Measurements from ENCODE around the gene STK24.

The STK24 gene

GRCh38 chr13:98459721-98460370, 117.1 kb downstream of the STK24 start:
- Mint-ChIP-seq H3K9me3 (no peaks in the 10 kb centered on the region), H3K36me3 (peaks cover 37 to 58% of the 10 kb centered on the region in 2 donors), H3K4me1 (peaks cover 19 to 22% of the 10 kb centered on the region in 2 donors), H3K27me3 (no peaks in the 10 kb centered on the region), H3K27ac (peak overlapping the region; percentile 37), H3K4me3 (no peak overlapping the region)
- DNase-seq (no peak), ATAC-seq (replicated peaks) (no peak)

- peaks cover 42 to 64% of the 10 kb centered on the region in 2 donors for H3K36me3 Mint-ChIP-seq
- ATAC-seq (replicated peaks): no peak
- peak overlapping the region; percentile 25 for H3K27ac Mint-ChIP-seq
- H3K4me3 Mint-ChIP-seq: no peak overlapping the region
- H3K4me1 Mint-ChIP-seq: peaks cover 19 to 22% of the 10 kb centered on the region in 2 donors
- H3K9me3 Mint-ChIP-seq: no peaks in the 10 kb centered on the region
- no peak for DNase-seq
- no peaks in the 10 kb centered on the region for H3K27me3 Mint-ChIP-seq
Observed at GRCh38 chr13:98459171-98459681, 117.7 kb downstream of the STK24 start.

- peaks cover 37 to 61% of the 10 kb centered on the region in 2 donors for H3K36me3 Mint-ChIP-seq
Observed at GRCh38 chr13:98458431-98458830, 118.5 kb downstream of the STK24 start.

GRCh38 chr13:98457053-98457452, 119.9 kb downstream of the STK24 start:
- H3K27ac Mint-ChIP-seq: peak overlapping the region; percentile 62
- H3K4me3 Mint-ChIP-seq: no peak overlapping the region
- peaks cover 5 to 6% of the 10 kb centered on the region in 2 donors for H3K4me1 Mint-ChIP-seq
- no peak for ATAC-seq (replicated peaks)
- H3K9me3 Mint-ChIP-seq: no peaks in the 10 kb centered on the region
- no peaks in the 10 kb centered on the region for H3K27me3 Mint-ChIP-seq
- H3K36me3 Mint-ChIP-seq: peaks cover 29 to 56% of the 10 kb centered on the region in 2 donors
- DNase-seq: no peak

More at GRCh38 chr13:98458431-98458830, 118.5 kb downstream of the STK24 start:
- H3K4me3 Mint-ChIP-seq: no peak overlapping the region
- no peaks in the 10 kb centered on the region for H3K27me3 Mint-ChIP-seq
- no peak for DNase-seq
- peaks cover 17 to 18% of the 10 kb centered on the region in 2 donors for H3K4me1 Mint-ChIP-seq
- ATAC-seq (replicated peaks): no peak
- H3K9me3 Mint-ChIP-seq: no peaks in the 10 kb centered on the region
- no peak overlapping the region for H3K27ac Mint-ChIP-seq

- Mint-ChIP-seq H3K27ac (no peak overlapping the region), H3K4me3 (no peak overlapping the region), H3K36me3 (peaks cover 35 to 59% of the 10 kb centered on the region in 2 donors), H3K9me3 (no peaks in the 10 kb centered on the region), H3K4me1 (peaks cover 6 to 10% of the 10 kb centered on the region in 2 donors), H3K27me3 (no peaks in the 10 kb centered on the region)
- ATAC-seq (replicated peaks) (no peak), DNase-seq (no peak)
Observed at GRCh38 chr13:98456413-98456845, 120.5 kb downstream of the STK24 start.

GRCh38 chr13:98454389-98454881, 122.5 kb downstream of the STK24 start:
- DNase-seq (no peak), ATAC-seq (replicated peaks) (no peak)
- Mint-ChIP-seq H3K4me1 (peaks cover under 1 to 10% of the 10 kb centered on the region in 2 donors), H3K36me3 (peaks cover 32 to 58% of the 10 kb centered on the region in 2 donors), H3K4me3 (no peak overlapping the region), H3K27me3 (no peaks in the 10 kb centered on the region), H3K27ac (peak overlapping the region; percentile 25), H3K9me3 (no peaks in the 10 kb centered on the region)

- Mint-ChIP-seq H3K9me3 (no peaks in the 10 kb centered on the region), H3K4me3 (no peak overlapping the region), H3K4me1 (peaks cover 0 to 18% of the 10 kb centered on the region in 2 donors), H3K27ac (peak overlapping the region; percentile 68), H3K27me3 (no peaks in the 10 kb centered on the region), H3K36me3 (peaks cover 38 to 65% of the 10 kb centered on the region in 2 donors)
- DNase-seq (no peak), ATAC-seq (replicated peaks) (no peak)
Observed at GRCh38 chr13:98452851-98453843, 123.8 kb downstream of the STK24 start.

- H3K9me3 Mint-ChIP-seq: no peaks in the 10 kb centered on the region
- ATAC-seq (replicated peaks): no peak
- no peaks in the 10 kb centered on the region for H3K27me3 Mint-ChIP-seq
- peak overlapping the region; percentile 91 for H3K27ac Mint-ChIP-seq
- no peak for DNase-seq
- H3K4me1 Mint-ChIP-seq: peaks cover 0 to 23% of the 10 kb centered on the region in 2 donors
- H3K4me3 Mint-ChIP-seq: no peak overlapping the region
- H3K36me3 Mint-ChIP-seq: peaks cover 35 to 67% of the 10 kb centered on the region in 2 donors
Observed at GRCh38 chr13:98451676-98452470, 125.0 kb downstream of the STK24 start.

- Mint-ChIP-seq H3K4me3 (no peak overlapping the region), H3K36me3 (peaks cover 34 to 60% of the 10 kb centered on the region in 2 donors), H3K27me3 (no peaks in the 10 kb centered on the region), H3K27ac (no peak overlapping the region), H3K4me1 (peaks cover 4 to 35% of the 10 kb centered on the region in 2 donors), H3K9me3 (no peaks in the 10 kb centered on the region)
- ATAC-seq (replicated peaks) (no peak), DNase-seq (no peak)
Observed at GRCh38 chr13:98450539-98451111, 126.3 kb downstream of the STK24 start.

- ATAC-seq (replicated peaks): no peak
- Mint-ChIP-seq H3K27ac (no peak overlapping the region), H3K4me1 (peaks cover 9 to 41% of the 10 kb centered on the region in 2 donors), H3K4me3 (no peak overlapping the region), H3K9me3 (no peaks in the 10 kb centered on the region), H3K27me3 (no peaks in the 10 kb centered on the region), H3K36me3 (peaks cover 28 to 54% of the 10 kb centered on the region in 2 donors)
- DNase-seq: no peak
Observed at GRCh38 chr13:98450026-98450425, 126.9 kb downstream of the STK24 start.

GRCh38 chr13:98449273-98449672, 127.6 kb downstream of the STK24 start:
- Mint-ChIP-seq H3K4me3 (no peak overlapping the region), H3K36me3 (peaks cover 22 to 47% of the 10 kb centered on the region in 2 donors)

GRCh38 chr13:98448642-98448928, 128.3 kb downstream of the STK24 start:
- ATAC-seq (replicated peaks): no peak
- H3K36me3 Mint-ChIP-seq: peaks cover 23 to 43% of the 10 kb centered on the region in 2 donors
- DNase-seq: no peak
- H3K4me3 Mint-ChIP-seq: no peak overlapping the region
- H3K9me3 Mint-ChIP-seq: no peaks in the 10 kb centered on the region
- H3K27ac Mint-ChIP-seq: peak overlapping the region; percentile 70
- peaks cover 16 to 50% of the 10 kb centered on the region in 2 donors for H3K4me1 Mint-ChIP-seq
- H3K27me3 Mint-ChIP-seq: no peaks in the 10 kb centered on the region

More at GRCh38 chr13:98449273-98449672, 127.6 kb downstream of the STK24 start:
- DNase-seq: no peak
- Mint-ChIP-seq H3K9me3 (no peaks in the 10 kb centered on the region), H3K4me1 (peaks cover 13 to 47% of the 10 kb centered on the region in 2 donors), H3K27me3 (no peaks in the 10 kb centered on the region), H3K27ac (peak overlapping the region; percentile 42)
- ATAC-seq (replicated peaks): no peak

GRCh38 chr13:98447881-98448641, 128.8 kb downstream of the STK24 start:
- H3K27me3 Mint-ChIP-seq: no peaks in the 10 kb centered on the region
- peaks cover 19 to 50% of the 10 kb centered on the region in 2 donors for H3K4me1 Mint-ChIP-seq
- peak overlapping the region; percentile 80 for H3K27ac Mint-ChIP-seq
- peaks cover 24 to 41% of the 10 kb centered on the region in 2 donors for H3K36me3 Mint-ChIP-seq
- H3K4me3 Mint-ChIP-seq: no peak overlapping the region
- DNase-seq: no peak
- ATAC-seq (replicated peaks): no peak
- H3K9me3 Mint-ChIP-seq: no peaks in the 10 kb centered on the region
